ENCODE data around the gene GCA. TPM values are rescaled to one million over a fixed set of nuclear protein-coding genes. Genes with fewer than 3 reads are reported as not detected.

Gene GCA
- total RNA-seq, 1 donor from 2014 or later, result 41.6 TPM

GRCh38 chr2:162342841-162343240, 1.1 kb upstream of the GCA start:
- H3K4me3 ChIP-seq (ENCODE audit: low read depth, low read length), result no peak overlapping the region
- no peak for DNase-seq (ENCODE audit: low read depth)
- TF ChIP-seq CTCF (conservative IDR thresholded peaks at IDR 0.05; ENCODE audit: low read depth, low read length), result no peak

GRCh38 chr2:162343492-162343823, 474 bp upstream of the GCA start:
- TF ChIP-seq CTCF (conservative IDR thresholded peaks at IDR 0.05; ENCODE audit: low read depth, low read length), result no peak
- peak overlapping the region; percentile 76 for H3K4me3 ChIP-seq (ENCODE audit: low read depth, low read length)
- no peak for DNase-seq (ENCODE audit: low read depth)

- H3K4me3 ChIP-seq (ENCODE audit: low read depth, low read length), result peak overlapping the region; percentile 76
- TF ChIP-seq CTCF (conservative IDR thresholded peaks at IDR 0.05; ENCODE audit: low read depth, low read length), result peak; percentile 10
- DNase-seq (ENCODE audit: low read depth), result no peak
Observed at GRCh38 chr2:162344617-162344950, 652 bp downstream of the GCA start.

- DNase-seq (ENCODE audit: low read depth), result no peak
- H3K4me3 ChIP-seq (ENCODE audit: low read depth, low read length), result no peak overlapping the region
- no peak for TF ChIP-seq CTCF (conservative IDR thresholded peaks at IDR 0.05; ENCODE audit: low read depth, low read length)
Observed at GRCh38 chr2:162365392-162365791, 21.5 kb downstream of the GCA start.

- no peak overlapping the region for H3K4me3 ChIP-seq (ENCODE audit: low read depth, low read length)
- TF ChIP-seq CTCF (conservative IDR thresholded peaks at IDR 0.05; ENCODE audit: low read depth, low read length), result no peak
- no peak for DNase-seq (ENCODE audit: low read depth)
Observed at GRCh38 chr2:162368494-162368893, 24.6 kb downstream of the GCA start.

GRCh38 chr2:162369551-162369950, 25.6 kb downstream of the GCA start:
- no peak for TF ChIP-seq CTCF (conservative IDR thresholded peaks at IDR 0.05; ENCODE audit: low read depth, low read length)
- H3K4me3 ChIP-seq (ENCODE audit: low read depth, low read length), result no peak overlapping the region
- no peak for DNase-seq (ENCODE audit: low read depth)

GRCh38 chr2:162370931-162371330, 27.0 kb downstream of the GCA start:
- TF ChIP-seq CTCF (conservative IDR thresholded peaks at IDR 0.05; ENCODE audit: low read depth, low read length), result no peak
- H3K4me3 ChIP-seq (ENCODE audit: low read depth, low read length), result no peak overlapping the region
- no peak for DNase-seq (ENCODE audit: low read depth)

Data from epithelial cell of proximal tubule (primary cell).